ENCODE data around the gene MAGEH1.

DNA sequence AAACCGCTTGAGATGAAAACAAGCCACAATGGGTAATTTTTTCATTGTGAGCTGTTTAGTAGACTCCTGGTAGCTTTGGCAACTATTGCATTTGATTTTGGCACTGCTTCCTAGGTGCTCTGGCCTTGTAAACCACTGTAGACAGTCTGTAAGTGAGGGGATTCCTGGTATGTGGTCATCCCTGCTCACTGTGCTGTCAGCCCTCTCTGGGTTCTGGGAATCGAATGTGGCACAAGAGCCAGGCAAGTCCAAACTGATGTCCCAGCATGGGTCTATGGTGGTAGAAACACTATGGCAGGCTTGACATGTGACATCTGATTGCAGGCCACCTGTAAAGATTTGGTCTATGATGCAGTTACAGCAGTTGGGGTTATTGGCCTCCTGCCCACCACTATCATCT, 35.2 kb downstream of the MAGEH1 start:
- TF ChIP-seq POLR2AphosphoS5 (IDR thresholded peaks at IDR 0.05) (no peak), POLR2A (IDR thresholded peaks at IDR 0.05) (no peak), EP300 (IDR thresholded peaks at IDR 0.05) (no peak)

Data from upper lobe of left lung (tissue), 4 donors.